Occipital lobe (tissue), 2 donors: ENCODE data around the gene RAB11FIP3. TPM values are rescaled to one million over a fixed set of nuclear protein-coding genes. Genes with fewer than 3 reads are reported as not detected.

Experiments used
- DNase-seq: peaks from one replicate; lab custom pipeline; 2025; lab: John Stamatoyannopoulos, UW
- total RNA-seq: library from RNA; depleted of rRNA; stranded (reverse); fragments of >200 nt; gene quantifications from one replicate; pipeline ENCODE4 v1.2.3, GENCODE V29; 2014

The RAB11FIP3 gene
- total RNA-seq, 1 donor from 2014 or later = 25.6 TPM

GRCh38 chr16:530111-530817 is 104.8 kb downstream of the RAB11FIP3 start:
- no peak for DNase-seq

- no peak for DNase-seq
These were observed 106.2 kb downstream of the RAB11FIP3 start for GRCh38 chr16:531494-532125.

GRCh38 chr16:533391-534123 is 108.1 kb downstream of the RAB11FIP3 start:
- no peak for DNase-seq

- DNase-seq = no peak
These were observed 108.7 kb downstream of the RAB11FIP3 start for GRCh38 chr16:534135-534534.

GRCh38 chr16:534856-535445 is 109.5 kb downstream of the RAB11FIP3 start:
- no peak for DNase-seq

- DNase-seq = no peak
These were observed 110.3 kb downstream of the RAB11FIP3 start for GRCh38 chr16:535446-536405.

GRCh38 chr16:536746-537145 is 111.3 kb downstream of the RAB11FIP3 start:
- DNase-seq = no peak

- DNase-seq = no peak
These were observed 112.2 kb downstream of the RAB11FIP3 start for GRCh38 chr16:537415-538335.

GRCh38 chr16:539901-540530 is 114.6 kb downstream of the RAB11FIP3 start:
- DNase-seq = no peak

- no peak for DNase-seq
These were observed 115.3 kb downstream of the RAB11FIP3 start for GRCh38 chr16:540645-541340.

- DNase-seq = no peak
These were observed 118.1 kb downstream of the RAB11FIP3 start for GRCh38 chr16:543301-544164.

GRCh38 chr16:544517-544916 is 119.1 kb downstream of the RAB11FIP3 start:
- no peak for DNase-seq

GRCh38 chr16:546909-547770 is 121.7 kb downstream of the RAB11FIP3 start:
- DNase-seq = peak; percentile 63

GRCh38 chr16:548586-548985 is 123.1 kb downstream of the RAB11FIP3 start:
- DNase-seq = no peak

GRCh38 chr16:549544-550263 is 124.3 kb downstream of the RAB11FIP3 start:
- DNase-seq = no peak

GRCh38 chr16:551210-551609 is 125.8 kb downstream of the RAB11FIP3 start:
- DNase-seq = no peak
